Lung microvascular endothelial cell (primary cell): ENCODE data around the gene VSTM2L. TPM values are rescaled to one million over a fixed set of nuclear protein-coding genes. Genes with fewer than 3 reads are reported as not detected.

Experiments
- DNase-seq, 2 donors: peaks; one replicate each; pipeline versions ENCODE4 v3.0.0 to v3.0.0-alpha.2; 2010; ENCODE audit warnings: low read depth in 2 of 2
- total RNA-seq: library from RNA; depleted of rRNA; stranded (reverse); fragments of >200 nt; gene quantifications from 2 replicates; pipeline ENCODE4 v1.2.1, GENCODE V29; 2014

Gene VSTM2L
- total RNA-seq, 1 donor from 2014 or later: under 0.01 TPM

- no peak for DNase-seq
These were observed 3.6 kb upstream of the VSTM2L start for GRCh38 chr20:37899105-37900045.

GRCh38 chr20:37901240-37901639 is 1.7 kb upstream of the VSTM2L start:
- peak; percentile 24 to 42 for DNase-seq

- DNase-seq: peak; percentile 69 to 79
These were observed 1.0 kb upstream of the VSTM2L start for GRCh38 chr20:37901654-37902503.

- no peak for DNase-seq
These were observed 535 bp downstream of the VSTM2L start for GRCh38 chr20:37903317-37904007.

GRCh38 chr20:37904008-37904642 is 1.2 kb downstream of the VSTM2L start:
- no peak for DNase-seq

- no peak for DNase-seq
These were observed 2.0 kb downstream of the VSTM2L start for GRCh38 chr20:37904845-37905373.

- DNase-seq: no peak
These were observed 3.0 kb downstream of the VSTM2L start for GRCh38 chr20:37905671-37906613.

- DNase-seq: no peak
These were observed 4.4 kb downstream of the VSTM2L start for GRCh38 chr20:37907330-37907676.

- DNase-seq: peak; percentile 17 to 47
These were observed 4.9 kb downstream of the VSTM2L start for GRCh38 chr20:37907677-37908401.

GRCh38 chr20:37911261-37911660 is 8.3 kb downstream of the VSTM2L start:
- DNase-seq: no peak

GRCh38 chr20:37911838-37912281 is 8.9 kb downstream of the VSTM2L start:
- DNase-seq: no peak

GRCh38 chr20:37912874-37913273 is 9.9 kb downstream of the VSTM2L start:
- DNase-seq: no peak

GRCh38 chr20:37913567-37914366 is 10.8 kb downstream of the VSTM2L start:
- no peak for DNase-seq

- DNase-seq: no peak
These were observed 11.4 kb downstream of the VSTM2L start for GRCh38 chr20:37914367-37914671.

- peak in 1 of 2 donors; percentile 23 for DNase-seq
These were observed 11.9 kb downstream of the VSTM2L start for GRCh38 chr20:37914672-37915433.

GRCh38 chr20:37915434-37915787 is 12.5 kb downstream of the VSTM2L start:
- no peak for DNase-seq

GRCh38 chr20:37915800-37916570 is 13.1 kb downstream of the VSTM2L start:
- DNase-seq: no peak
